Neuron (in vitro differentiated cells): Measurements from ENCODE around the gene KIF26B.

ENCODE experiments used
- H2AFZ ChIP-seq: one replicate; pipeline ENCODE4 v1.6.1; 2013; ENCODE audit warnings: low read depth, mild to moderate bottlenecking, inconsistent platforms, low read length, moderate library complexity
- H3K27me3 ChIP-seq: one replicate; pipeline ENCODE4 v1.6.1; 2013; ENCODE audit warnings: low read length; ENCODE audit not compliant: insufficient read depth
- H3K36me3 ChIP-seq: one replicate; pipeline ENCODE4 v1.6.1; 2013; ENCODE audit warnings: low read length; ENCODE audit not compliant: insufficient read depth
- H3K4me1 ChIP-seq: one replicate; pipeline ENCODE4 v1.6.1; 2013; ENCODE audit warnings: low read length; ENCODE audit not compliant: insufficient read depth
- H3K4me3 ChIP-seq: 2 replicates; pipeline ENCODE4 v1.5.1; 2013; ENCODE audit warnings: mild to moderate bottlenecking, low read length, moderate library complexity
- H3K9me3 ChIP-seq: one replicate; pipeline ENCODE4 v1.6.1; 2013; ENCODE audit warnings: low read length

Gene KIF26B

DNA sequence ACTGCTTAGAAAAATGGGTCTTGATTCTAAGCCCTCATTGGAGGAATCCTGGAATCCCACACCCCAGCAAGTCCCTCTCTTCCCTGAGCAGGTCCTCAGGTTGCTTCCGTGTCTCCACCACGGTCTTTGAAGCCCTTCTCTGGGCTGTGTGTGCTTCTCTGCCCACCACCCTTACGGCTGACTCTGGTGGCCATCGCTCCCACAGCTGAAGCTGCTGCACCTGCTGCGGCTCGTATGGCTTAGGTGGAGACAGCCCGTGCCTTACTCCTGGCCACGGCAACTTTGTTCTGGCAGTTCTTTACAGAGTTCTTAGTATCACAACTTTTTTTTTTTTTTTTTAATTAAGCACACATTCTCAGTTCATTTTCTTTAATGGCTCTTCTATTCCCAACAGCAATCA is 10.9 kb upstream of the KIF26B start:
- no peak overlapping the region for H3K4me3 ChIP-seq
- H2AFZ ChIP-seq: no peak overlapping the region
- H3K9me3 ChIP-seq: no peaks in the 10 kb centered on the region
- H3K4me1 ChIP-seq: no peaks in the 10 kb centered on the region
- H3K36me3 ChIP-seq: no peaks in the 10 kb centered on the region
- no peaks in the 10 kb centered on the region for H3K27me3 ChIP-seq

DNA sequence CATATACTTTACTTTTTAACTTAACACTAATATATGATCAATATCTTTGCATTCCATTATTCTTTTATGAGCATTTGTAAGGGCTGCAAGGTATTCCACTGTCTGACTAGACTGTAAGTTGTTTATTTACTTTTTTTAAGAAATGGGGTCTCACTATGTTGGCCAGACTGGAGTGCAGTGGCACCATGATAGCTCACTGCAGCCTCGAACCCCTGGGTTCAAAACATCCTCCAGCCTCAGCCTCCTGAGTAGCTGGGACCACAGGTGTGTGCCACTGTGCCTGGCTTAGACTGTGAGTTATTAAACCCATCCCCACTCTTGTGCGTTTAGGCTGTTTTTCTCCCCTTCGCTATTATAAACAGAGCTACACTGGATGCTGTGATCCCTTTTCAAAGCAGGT is 6.7 kb upstream of the KIF26B start:
- H3K4me3 ChIP-seq: no peak overlapping the region
- no peaks in the 10 kb centered on the region for H3K36me3 ChIP-seq
- H3K27me3 ChIP-seq: no peaks in the 10 kb centered on the region
- no peak overlapping the region for H2AFZ ChIP-seq
- peaks cover 17% of the 10 kb centered on the region for H3K4me1 ChIP-seq
- no peaks in the 10 kb centered on the region for H3K9me3 ChIP-seq

DNA sequence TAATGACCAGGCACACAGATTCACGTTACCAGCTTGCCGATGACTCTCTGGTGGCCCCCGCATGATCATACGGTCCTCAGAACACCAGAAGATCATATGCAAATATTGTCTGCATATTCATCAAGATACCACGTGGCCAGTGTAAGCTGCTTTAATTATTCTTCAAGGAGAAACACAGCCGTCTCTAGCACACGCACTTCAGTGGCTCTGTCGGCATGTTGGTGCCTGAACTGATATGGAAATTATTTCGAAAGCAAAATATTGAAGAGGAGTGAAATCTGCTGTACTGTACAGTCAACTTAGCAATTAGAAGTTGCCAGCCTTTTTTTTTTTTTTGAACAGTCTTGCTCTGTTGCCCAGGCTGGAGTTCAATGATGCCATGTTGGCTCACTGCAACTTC is 5.9 kb upstream of the KIF26B start:
- Histone ChIP-seq H3K4me3 (no peak overlapping the region), H3K27me3 (no peaks in the 10 kb centered on the region), H2AFZ (no peak overlapping the region), H3K36me3 (no peaks in the 10 kb centered on the region), H3K9me3 (no peaks in the 10 kb centered on the region), H3K4me1 (peaks cover 24% of the 10 kb centered on the region)

DNA sequence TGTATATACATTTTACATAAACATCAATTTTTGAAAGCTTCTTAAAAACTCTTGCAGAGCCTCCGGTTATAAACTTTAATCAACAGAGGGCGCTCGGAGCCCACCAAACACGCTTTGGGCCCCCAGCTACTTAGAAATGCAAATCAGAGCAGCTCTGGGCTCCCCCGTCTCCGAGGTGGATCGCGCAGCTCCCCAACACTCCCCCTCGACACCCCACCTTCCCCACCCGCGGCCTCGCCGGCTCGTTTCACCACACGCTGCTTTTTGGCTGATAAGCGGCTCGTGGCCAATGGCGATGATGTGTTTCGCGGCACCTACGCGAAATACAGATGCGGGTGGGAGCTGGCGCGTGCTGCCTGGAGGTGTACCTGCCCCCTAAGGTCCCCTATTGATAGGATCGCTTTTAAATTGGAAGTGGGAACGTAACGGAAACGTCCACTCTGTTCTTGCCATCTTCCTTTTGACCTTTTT is 1.7 kb upstream of the KIF26B start:
- Histone ChIP-seq H3K4me3 (peak overlapping the region; percentile 66), H3K27me3 (no peaks in the 10 kb centered on the region), H3K36me3 (no peaks in the 10 kb centered on the region), H3K9me3 (peaks cover 3% of the 10 kb centered on the region), H2AFZ (peak overlapping the region; percentile 97), H3K4me1 (peaks cover 28% of the 10 kb centered on the region)

DNA sequence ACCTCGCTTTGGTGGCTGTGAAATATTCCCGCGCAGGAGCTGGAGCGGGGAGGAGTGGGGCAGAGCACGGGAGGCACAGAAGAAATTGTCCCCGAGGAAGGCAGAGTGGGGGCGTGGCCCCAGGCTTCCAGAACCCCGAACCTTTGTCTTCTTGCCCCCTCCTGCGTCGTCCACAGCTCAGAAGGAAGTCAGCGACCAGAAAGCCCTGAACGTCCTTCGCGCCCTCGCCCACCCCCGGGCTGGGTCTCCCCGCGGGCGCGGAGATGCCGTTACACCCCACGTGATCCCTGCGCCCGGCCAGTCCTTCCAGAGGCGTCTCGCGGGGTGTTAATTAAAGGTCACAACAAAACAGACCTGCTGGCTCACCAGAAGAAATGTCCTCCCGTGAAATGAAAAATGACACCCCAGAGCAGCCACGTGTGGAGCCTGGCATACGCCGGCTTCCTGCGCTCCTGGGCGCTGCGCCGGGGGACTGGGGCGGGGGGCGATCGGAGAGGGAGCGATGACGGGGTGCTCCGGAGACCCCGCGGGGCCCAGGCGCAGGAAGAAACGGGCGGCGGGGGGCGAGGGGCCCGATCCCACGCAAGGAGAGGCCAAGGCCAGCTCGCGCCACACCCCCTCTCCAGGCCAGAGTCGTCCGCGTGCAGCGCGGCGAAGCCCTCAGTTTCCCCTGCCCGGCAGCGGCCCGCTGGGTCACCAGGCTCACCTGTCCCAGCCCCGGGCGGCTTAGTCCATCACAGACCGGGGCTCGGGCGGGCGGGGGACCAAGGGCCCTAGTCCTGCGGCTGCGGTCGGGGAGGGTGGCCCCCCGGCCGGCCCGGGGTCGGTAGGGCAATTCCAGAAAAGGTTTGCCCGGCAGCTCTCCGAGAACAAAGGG is 995 bp upstream of the KIF26B start:
- no peaks in the 10 kb centered on the region for H3K27me3 ChIP-seq
- H2AFZ ChIP-seq: peak overlapping the region; percentile 97
- H3K9me3 ChIP-seq: peaks cover 4% of the 10 kb centered on the region
- peaks cover 28% of the 10 kb centered on the region for H3K4me1 ChIP-seq
- H3K4me3 ChIP-seq: peak overlapping the region; percentile 66
- H3K36me3 ChIP-seq: no peaks in the 10 kb centered on the region

DNA sequence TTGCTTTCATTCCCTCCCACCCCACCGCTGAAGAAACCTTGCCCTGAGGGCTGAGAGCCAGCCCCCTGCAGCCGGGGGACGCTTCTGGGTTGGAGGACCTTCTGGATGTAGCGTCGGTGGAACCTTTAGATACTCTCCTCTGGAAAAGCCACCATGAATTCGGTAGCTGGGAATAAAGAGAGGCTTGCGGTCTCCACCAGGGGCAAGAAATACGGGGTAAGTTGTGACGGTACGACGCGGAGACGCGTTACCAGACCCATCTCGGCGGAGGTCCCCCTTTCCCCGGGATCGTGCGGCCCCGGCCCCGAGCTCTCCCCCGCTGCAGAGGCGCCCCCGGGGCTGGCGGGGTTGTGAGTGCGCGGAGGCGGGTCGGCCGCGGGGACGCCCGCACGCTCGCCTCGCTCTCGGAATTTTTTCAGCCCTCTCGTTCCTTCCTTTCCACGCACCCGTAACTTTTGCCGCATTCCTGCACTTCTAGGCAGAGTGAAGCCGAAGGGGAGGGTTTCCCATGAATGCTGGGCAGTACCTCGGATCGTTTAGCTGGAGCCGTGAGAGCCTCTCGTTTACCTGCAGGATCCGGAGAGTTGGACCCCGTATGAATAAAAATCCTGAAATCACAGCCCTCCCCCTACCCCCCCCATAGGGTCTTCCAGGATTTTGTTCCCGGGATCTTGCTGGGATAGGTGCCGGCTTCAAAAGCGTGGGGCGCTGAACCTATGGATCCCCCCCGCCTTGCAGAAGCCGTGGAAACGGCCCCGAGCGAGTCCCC is 671 bp downstream of the KIF26B start:
- H2AFZ ChIP-seq: peak overlapping the region; percentile 97
- H3K36me3 ChIP-seq: no peaks in the 10 kb centered on the region
- no peaks in the 10 kb centered on the region for H3K27me3 ChIP-seq
- peak overlapping the region; percentile 66 for H3K4me3 ChIP-seq
- H3K9me3 ChIP-seq: peaks cover 10% of the 10 kb centered on the region
- peaks cover 28% of the 10 kb centered on the region for H3K4me1 ChIP-seq

DNA sequence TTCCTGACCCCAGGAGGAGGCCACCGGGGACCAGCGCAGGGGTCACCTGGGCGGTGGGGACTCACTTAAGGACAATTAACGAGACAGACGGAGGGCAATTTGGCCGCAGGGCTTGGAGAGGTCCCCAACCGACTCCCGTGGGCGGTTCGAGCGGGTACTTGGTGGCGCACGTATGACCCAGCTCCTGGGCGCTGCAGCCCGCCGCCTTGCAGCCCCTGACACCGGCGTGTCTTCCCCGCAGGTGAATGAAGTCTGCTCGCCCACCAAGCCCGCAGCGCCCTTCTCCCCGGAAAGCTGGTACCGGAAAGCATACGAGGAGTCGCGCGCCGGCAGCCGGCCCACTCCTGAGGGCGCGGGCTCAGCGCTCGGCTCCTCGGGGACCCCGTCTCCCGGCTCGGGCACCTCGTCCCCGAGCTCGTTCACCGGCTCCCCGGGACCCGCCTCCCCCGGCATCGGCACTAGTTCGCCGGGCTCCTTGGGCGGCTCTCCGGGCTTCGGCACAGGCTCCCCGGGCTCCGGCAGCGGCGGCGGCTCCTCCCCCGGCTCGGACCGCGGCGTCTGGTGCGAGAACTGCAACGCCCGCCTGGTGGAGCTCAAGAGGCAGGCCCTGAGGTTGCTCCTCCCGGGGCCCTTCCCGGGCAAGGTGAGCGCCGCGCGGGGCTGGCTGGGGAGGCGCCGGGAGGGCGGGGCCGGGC is 1.4 kb downstream of the KIF26B start:
- peak overlapping the region; percentile 97 for H2AFZ ChIP-seq
- no peaks in the 10 kb centered on the region for H3K36me3 ChIP-seq
- H3K4me1 ChIP-seq: peaks cover 28% of the 10 kb centered on the region
- peak overlapping the region; percentile 66 for H3K4me3 ChIP-seq
- H3K9me3 ChIP-seq: peaks cover 10% of the 10 kb centered on the region
- no peaks in the 10 kb centered on the region for H3K27me3 ChIP-seq

DNA sequence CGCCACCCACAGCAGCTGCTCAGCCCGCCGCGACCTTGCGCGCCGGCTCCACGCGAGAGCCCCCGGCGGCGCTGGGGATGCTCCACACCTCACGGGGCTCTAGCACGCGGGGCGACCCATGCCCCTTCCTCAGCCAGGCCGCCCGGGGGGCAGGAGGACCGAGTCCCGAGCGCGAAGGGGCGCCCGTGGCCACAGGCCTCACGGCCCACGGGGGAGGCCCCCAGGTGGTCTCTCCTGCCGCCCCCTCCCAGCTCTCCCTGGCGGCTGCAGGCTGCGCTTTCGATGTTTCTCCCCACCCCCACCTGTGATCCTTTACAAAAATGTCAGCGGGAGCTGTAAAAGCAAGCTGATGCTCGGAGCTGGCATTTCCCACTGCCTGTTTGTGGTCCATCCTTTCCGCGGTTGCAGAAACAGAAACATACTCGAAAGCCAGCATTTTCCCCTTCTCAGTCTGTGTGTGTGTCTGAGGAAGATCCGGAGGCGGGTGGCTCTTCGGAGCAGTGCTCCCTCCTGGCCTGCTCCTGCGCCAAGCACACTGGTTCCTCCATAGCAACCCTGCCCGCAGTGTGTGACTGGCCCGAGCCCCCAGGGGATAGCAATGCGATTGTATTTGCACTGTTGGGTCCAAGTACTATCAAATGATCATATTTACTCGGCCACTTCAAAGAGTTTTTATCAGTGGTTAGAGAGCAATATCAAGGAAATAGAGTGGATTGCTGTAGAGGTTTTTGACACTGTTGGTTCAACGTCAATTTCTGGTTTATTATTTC is 2.1 kb downstream of the KIF26B start:
- peaks cover 12% of the 10 kb centered on the region for H3K9me3 ChIP-seq
- peak overlapping the region; percentile 66 for H3K4me3 ChIP-seq
- H3K4me1 ChIP-seq: peaks cover 20% of the 10 kb centered on the region
- no peaks in the 10 kb centered on the region for H3K36me3 ChIP-seq
- no peaks in the 10 kb centered on the region for H3K27me3 ChIP-seq
- H2AFZ ChIP-seq: peak overlapping the region; percentile 97

DNA sequence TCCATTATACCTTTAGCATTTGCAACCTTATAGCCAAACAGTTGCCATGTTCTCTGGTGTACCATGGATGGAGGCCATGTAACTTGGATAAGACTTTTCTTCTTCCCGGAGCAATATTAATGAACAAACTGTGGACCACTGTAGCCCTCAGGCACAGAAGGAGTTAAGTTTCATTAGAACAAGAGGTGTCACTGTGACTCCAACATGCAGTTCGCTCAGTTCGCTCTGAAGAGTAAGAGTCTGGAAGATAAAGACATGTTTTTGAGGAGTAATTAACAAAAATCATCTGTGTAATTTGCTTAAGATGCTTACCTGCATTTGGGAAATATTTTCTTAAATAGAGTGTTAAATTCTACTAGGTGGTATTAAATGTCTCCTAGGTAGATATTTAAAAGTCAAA is 4.1 kb downstream of the KIF26B start:
- H3K36me3 ChIP-seq: no peaks in the 10 kb centered on the region
- peaks cover 12% of the 10 kb centered on the region for H3K9me3 ChIP-seq
- no peak overlapping the region for H2AFZ ChIP-seq
- no peaks in the 10 kb centered on the region for H3K27me3 ChIP-seq
- peaks cover 4% of the 10 kb centered on the region for H3K4me1 ChIP-seq
- no peak overlapping the region for H3K4me3 ChIP-seq

DNA sequence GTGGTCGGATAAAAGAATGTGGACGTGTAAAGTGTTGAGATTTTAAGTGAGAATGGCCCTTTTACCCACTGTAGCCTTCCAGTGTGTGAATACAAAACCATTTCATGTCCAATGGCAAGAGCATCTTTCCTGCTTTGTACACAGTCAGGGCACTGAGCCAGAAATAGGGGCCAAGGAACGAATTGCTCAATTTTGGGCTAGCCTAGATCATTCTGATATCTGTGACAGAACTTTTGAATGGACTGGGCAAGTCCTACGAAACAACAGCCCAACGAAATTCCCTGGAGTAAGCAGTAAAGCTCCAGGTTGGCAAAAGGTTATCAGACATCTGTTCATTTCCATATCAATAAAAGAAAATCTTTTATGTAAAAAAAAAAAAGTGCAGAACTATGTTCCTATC is 5.5 kb downstream of the KIF26B start:
- Histone ChIP-seq H3K4me1 (no peaks in the 10 kb centered on the region), H3K4me3 (no peak overlapping the region), H3K36me3 (no peaks in the 10 kb centered on the region), H3K27me3 (no peaks in the 10 kb centered on the region), H3K9me3 (peaks cover 16% of the 10 kb centered on the region), H2AFZ (no peak overlapping the region)

DNA sequence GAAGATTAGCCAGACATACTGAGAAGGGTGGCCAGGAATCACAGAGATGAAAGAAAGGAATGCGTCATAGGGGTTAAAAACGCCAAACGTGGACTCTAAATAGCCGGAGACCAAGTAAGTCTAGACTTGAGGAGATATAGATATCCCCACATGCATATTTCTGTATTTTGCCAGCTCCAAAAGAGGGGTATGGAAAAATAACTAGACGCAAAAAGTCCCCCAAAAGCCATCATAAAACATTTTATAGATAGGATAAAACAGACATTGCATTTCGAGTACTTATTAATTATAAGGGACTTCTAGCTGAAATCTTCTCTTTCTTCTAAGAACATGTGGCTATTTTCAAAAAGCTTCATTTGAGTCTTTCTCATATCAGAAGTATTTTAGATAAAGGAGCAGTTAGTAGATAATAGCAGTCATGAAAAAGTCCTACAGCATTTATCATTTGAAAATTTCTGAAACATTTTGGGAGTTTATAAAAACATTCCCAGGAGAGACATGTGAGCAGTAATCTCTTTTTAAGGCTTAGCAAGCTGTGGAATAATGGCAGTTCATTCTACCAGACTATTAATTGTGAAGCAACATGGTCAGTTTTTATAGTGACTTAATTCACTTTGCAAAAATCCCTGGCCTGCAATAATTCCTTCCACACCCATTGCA is 6.1 kb downstream of the KIF26B start:
- peaks cover 16% of the 10 kb centered on the region for H3K9me3 ChIP-seq
- H2AFZ ChIP-seq: no peak overlapping the region
- no peaks in the 10 kb centered on the region for H3K27me3 ChIP-seq
- no peaks in the 10 kb centered on the region for H3K4me1 ChIP-seq
- no peak overlapping the region for H3K4me3 ChIP-seq
- H3K36me3 ChIP-seq: no peaks in the 10 kb centered on the region

DNA sequence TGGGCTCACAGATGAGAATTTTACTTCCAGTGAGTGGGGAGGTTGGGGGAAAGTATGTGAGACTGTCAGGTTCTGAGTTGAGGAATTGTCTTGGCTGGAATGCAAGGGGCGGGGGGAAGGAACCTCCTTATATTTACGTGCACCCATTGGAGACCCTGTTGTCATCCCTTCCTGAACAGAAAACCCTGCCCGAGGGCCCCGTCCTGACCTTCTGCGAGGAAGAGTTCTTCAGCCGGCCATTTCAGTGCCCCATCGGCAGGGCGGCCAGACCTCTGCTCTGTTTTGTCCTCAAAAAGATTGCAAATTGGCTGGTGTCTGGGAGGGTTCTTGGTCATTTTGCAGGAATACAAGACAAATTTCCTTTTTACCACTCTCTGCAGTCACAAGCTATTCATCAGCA is 7.1 kb downstream of the KIF26B start:
- peaks cover 16% of the 10 kb centered on the region for H3K9me3 ChIP-seq
- no peaks in the 10 kb centered on the region for H3K36me3 ChIP-seq
- H3K4me1 ChIP-seq: peaks cover 4% of the 10 kb centered on the region

More for the DNA sequence above, 7.1 kb downstream of the KIF26B start:
- Histone ChIP-seq H3K27me3 (no peaks in the 10 kb centered on the region), H3K4me3 (no peak overlapping the region), H2AFZ (no peak overlapping the region)
